Hepatocyte (in vitro differentiated cells): Measurements from ENCODE around the gene LHPP. TPM values are rescaled to one million over a fixed set of nuclear protein-coding genes. Genes with fewer than 3 reads are reported as not detected.
A peak's percentile ranks its signal among the peaks of the same experiment; 100 is the strongest.

Source experiments
- DNase-seq: peaks from one replicate; pipeline ENCODE4 v3.0.0-alpha.2; 2016; ENCODE audit warnings: low spot score
- H2AFZ ChIP-seq: fragments of 200-600 bp; sonication (generic); 2 replicates; pipeline ENCODE4 v1.6.0; 2016; ENCODE audit warnings: antibody characterized with exemption, mild to moderate bottlenecking
- H3K27ac ChIP-seq: fragments of 200-600 bp; sonication (generic); 2 replicates; pipeline ENCODE4 v1.5.1; 2016; ENCODE audit warnings: mild to moderate bottlenecking
- H3K27me3 ChIP-seq: fragments of 200-600 bp; sonication (generic); 2 replicates; pipeline ENCODE4 v1.6.1; 2016
- H3K36me3 ChIP-seq: fragments of 200-600 bp; sonication (generic); replicated peaks from 2 replicates; pipeline ENCODE4 v1.5.1; 2016; ENCODE audit warnings: low read depth; ENCODE audit not compliant: insufficient read depth
- H3K4me1 ChIP-seq: fragments of 200-600 bp; sonication (generic); 2 replicates; pipeline ENCODE4 v1.5.1; 2016; ENCODE audit warnings: mild to moderate bottlenecking, moderate library complexity; ENCODE audit not compliant: insufficient read depth
- H3K4me2 ChIP-seq: fragments of 200-600 bp; sonication (generic); 2 replicates; pipeline ENCODE4 v1.6.0; 2016
- H3K4me3 ChIP-seq: fragments of 200-600 bp; sonication (generic); 2 replicates; pipeline ENCODE4 v1.5.1; 2016; ENCODE audit warnings: mild to moderate bottlenecking
- H3K79me2 ChIP-seq: fragments of 200-600 bp; sonication (generic); 2 replicates; pipeline ENCODE4 v1.6.0; 2017; ENCODE audit warnings: mild to moderate bottlenecking
- H3K9me2 ChIP-seq: fragments of 200-600 bp; sonication (generic); replicated peaks from 2 replicates; pipeline ENCODE4 v1.6.0; 2017; ENCODE audit warnings: mild to moderate bottlenecking; ENCODE audit not compliant: insufficient read depth
- H3K9me3 ChIP-seq: fragments of 200-600 bp; sonication (generic); 2 replicates; pipeline ENCODE4 v1.5.1; 2016; ENCODE audit warnings: low read depth, mild to moderate bottlenecking
- H4K20me1 ChIP-seq: fragments of 200-600 bp; sonication (generic); 2 replicates; pipeline ENCODE4 v1.6.0; 2016; ENCODE audit warnings: mild to moderate bottlenecking; ENCODE audit not compliant: insufficient read depth, poor library complexity, severe bottlenecking
- EZH2 ChIP-seq: fragments of 200-600 bp; sonication (generic); IDR thresholded peaks from 2 replicates; pipeline ENCODE4 v1.6.1; 2016; ENCODE audit warnings: antibody characterized with exemption, mild to moderate bottlenecking, borderline replicate concordance
- EZH2phosphoT487 ChIP-seq: fragments of 200-600 bp; sonication (generic); IDR thresholded peaks from one replicate; pipeline ENCODE4 v1.6.1; 2018; ENCODE audit warnings: antibody characterized with exemption, mild to moderate bottlenecking, low read depth, moderate library complexity; ENCODE audit not compliant: unreplicated experiment, severe bottlenecking
- WGBS: methylation state at CpG from one replicate; pipeline ENCODE4 v1.1.6; 2016; ENCODE audit warnings: low lambda C conversion rate; ENCODE audit errors: missing lambda C conversion rate; 5-methylcytosine and 5-hydroxymethylcytosine counted together
- polyA plus RNA-seq: library from polyadenylated mRNA; unstranded; fragments of >200 nt; fragmentation: Nextera tagmentation; extraction: Ambion mirVana; gene quantifications from 2 replicates; pipeline ENCODE4 v1.2.1, GENCODE V29; 2016
- total RNA-seq: library from RNA; depleted of rRNA; stranded (reverse); fragments of >200 nt; gene quantifications from 2 replicates; pipeline ENCODE4 v1.2.3, GENCODE V29; 2014
- TF ChIP-seq, protein P1 (sequence below): fragments of 200-600 bp; sonication (generic); IDR thresholded peaks from 2 replicates; pipeline ENCODE4 v1.5.1; 2016; ENCODE audit warnings: antibody characterized with exemption, mild to moderate bottlenecking; ENCODE audit not compliant: poor library complexity

Gene LHPP
- total and polyA plus RNA-seq, 2 experiments from 2014 or later, result 29.4 to 30.3 TPM

DNA sequence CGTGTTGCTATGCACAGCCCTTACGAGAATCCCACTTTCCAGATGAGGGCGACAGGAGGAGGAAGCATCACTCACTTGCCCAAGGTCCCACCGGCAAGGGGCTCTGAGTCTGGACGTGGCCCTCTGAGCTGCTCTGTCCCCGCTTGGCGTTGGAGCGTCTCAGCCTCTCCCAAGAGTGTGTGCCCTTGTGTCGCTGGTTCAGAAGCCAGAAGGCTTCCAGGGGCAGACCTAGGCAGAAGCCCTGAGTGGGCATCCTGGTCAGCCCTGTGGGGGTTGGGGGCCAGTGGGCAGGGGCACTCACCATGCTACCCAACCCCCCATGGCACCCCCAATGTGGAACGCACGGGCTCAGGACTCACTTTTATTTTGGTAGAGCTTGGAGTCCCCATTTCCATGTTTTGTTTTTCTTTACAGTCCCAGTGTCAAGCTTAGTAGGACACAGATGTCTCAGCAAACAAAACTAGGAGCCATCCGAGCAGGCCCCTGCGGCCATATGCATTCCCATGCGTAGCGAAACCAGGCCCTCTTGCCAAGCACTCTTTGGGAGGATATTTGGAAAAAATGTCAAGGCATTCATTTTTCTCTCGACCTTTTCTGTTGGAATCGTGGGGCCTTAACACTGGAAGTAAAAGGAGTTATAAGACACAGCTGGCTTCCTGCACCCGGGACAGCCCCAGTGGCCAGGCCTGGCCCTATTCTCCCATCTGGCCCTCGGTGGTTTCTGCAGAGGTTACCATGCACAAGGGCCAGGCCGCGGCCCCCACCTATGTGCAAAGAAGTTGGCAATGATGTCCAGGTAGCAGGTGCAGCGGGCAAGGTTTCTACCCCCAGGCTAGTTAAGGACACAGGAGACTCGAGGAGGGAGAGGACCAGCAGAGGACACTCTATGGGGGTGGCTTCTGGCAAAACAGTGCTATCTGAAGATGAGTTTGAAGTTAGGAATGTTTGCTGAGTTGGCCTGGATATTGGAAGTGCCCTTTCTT, 97.0 kb downstream of the LHPP start:
- H3K27me3 ChIP-seq, result no peaks in the 10 kb centered on the region
- no peak for DNase-seq
- H3K4me2 ChIP-seq, result no peak overlapping the region
- H3K4me3 ChIP-seq, result no peak overlapping the region
- 97% methylated on average over 23 of the region's 23 CpGs for WGBS
- no peaks in the 10 kb centered on the region for H3K36me3 ChIP-seq
- H4K20me1 ChIP-seq, result no peaks in the 10 kb centered on the region
- TF ChIP-seq, protein P1, sequence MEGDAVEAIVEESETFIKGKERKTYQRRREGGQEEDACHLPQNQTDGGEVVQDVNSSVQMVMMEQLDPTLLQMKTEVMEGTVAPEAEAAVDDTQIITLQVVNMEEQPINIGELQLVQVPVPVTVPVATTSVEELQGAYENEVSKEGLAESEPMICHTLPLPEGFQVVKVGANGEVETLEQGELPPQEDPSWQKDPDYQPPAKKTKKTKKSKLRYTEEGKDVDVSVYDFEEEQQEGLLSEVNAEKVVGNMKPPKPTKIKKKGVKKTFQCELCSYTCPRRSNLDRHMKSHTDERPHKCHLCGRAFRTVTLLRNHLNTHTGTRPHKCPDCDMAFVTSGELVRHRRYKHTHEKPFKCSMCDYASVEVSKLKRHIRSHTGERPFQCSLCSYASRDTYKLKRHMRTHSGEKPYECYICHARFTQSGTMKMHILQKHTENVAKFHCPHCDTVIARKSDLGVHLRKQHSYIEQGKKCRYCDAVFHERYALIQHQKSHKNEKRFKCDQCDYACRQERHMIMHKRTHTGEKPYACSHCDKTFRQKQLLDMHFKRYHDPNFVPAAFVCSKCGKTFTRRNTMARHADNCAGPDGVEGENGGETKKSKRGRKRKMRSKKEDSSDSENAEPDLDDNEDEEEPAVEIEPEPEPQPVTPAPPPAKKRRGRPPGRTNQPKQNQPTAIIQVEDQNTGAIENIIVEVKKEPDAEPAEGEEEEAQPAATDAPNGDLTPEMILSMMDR, result no peak
- no peak for TF ChIP-seq EZH2phosphoT487
- no peak for TF ChIP-seq EZH2
- no peaks in the 10 kb centered on the region for H3K9me2 ChIP-seq
- H3K27ac ChIP-seq, result peak overlapping the region; percentile 74
- H3K4me1 ChIP-seq, result peaks cover 21% of the 10 kb centered on the region
- no peaks in the 10 kb centered on the region for H3K79me2 ChIP-seq
- H2AFZ ChIP-seq, result no peak overlapping the region
- H3K9me3 ChIP-seq, result no peaks in the 10 kb centered on the region

DNA sequence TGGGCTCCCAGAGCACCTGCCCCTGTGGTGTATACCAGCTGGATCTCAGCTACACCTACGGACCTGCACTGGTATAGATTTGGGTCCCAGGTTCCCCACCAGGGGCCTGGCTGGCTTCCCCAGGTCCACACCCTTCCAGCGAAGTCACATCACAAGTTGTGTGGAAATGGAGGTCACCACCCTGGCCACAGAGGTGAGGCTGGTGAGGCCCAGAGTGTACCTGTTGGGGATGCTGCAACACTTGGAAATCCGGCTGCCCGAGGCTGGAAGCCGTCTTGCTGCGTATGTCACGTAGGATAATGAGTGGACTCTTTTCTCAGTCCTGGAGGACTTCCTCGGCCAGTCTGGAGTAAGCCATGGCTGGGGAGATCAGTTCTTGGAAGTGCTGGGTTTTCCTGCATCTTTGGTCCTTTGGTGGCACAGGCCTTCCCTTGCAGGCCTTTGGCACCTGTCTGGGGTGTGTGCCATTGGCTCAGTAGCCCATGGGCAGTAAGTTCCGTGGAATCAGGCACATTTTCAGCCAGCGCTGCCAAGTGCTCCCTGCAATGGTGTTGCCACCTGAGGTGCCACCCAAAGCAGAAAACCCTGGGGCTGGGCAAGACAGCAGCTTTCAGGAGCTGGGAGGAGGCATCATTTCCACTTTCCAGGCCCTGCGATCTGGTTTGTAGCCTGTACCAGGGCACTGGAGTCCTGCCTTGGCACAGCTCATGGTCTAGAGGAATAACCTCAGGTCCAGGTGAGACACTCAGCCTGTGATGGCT, 97.9 kb downstream of the LHPP start:
- Histone ChIP-seq H4K20me1 (no peaks in the 10 kb centered on the region), H3K4me1 (peaks cover 21% of the 10 kb centered on the region), H3K4me3 (no peak overlapping the region), H3K9me3 (no peaks in the 10 kb centered on the region), H2AFZ (no peak overlapping the region), H3K36me3 (no peaks in the 10 kb centered on the region), H3K79me2 (no peaks in the 10 kb centered on the region), H3K4me2 (peak overlapping the region; percentile 42), H3K27me3 (no peaks in the 10 kb centered on the region), H3K27ac (peak overlapping the region; percentile 74), H3K9me2 (no peaks in the 10 kb centered on the region)
- DNase-seq, result no peak
- 93% methylated on average over 11 of the region's 11 CpGs for WGBS
- TF ChIP-seq EZH2phosphoT487, result no peak
- TF ChIP-seq, protein P1, result no peak

DNA sequence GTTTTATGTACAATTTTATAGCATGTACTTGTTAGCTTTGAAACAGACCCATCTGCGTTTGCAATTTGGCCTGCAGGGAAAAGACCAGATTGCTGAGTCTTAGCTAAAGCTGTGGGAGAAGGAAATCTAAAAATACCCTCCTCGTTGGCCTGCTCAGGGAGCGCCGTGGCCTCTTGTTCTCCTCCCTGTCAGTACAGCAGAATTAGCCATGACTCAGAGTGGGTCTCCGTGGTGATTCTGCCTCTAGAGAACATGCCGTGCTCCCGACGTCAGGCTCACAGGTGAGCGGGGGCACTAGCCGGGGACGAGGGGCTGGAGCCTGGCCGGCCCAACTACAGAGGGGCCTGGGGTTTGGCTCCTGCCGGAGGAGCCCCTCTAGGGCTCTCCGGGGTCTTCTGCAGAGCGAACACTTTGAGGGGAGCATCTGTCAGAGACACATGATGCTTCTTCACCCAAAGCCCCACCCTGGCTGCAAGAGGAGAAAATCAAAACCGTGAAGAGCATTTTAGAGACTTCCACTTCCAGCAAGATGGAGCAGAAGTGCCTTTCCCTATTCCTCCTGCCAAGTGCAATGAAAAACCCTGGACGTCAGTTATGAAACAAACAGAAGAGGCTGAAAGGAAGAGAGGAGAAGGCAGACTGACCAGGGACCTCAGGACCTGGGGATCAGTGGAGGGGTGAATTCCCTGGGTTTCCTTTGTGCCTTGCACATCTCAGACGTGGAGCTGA, 98.9 kb downstream of the LHPP start:
- DNase-seq, result peak; percentile 67

More for the DNA sequence above, 98.9 kb downstream of the LHPP start:
- Histone ChIP-seq H3K27ac (peak overlapping the region; percentile 74), H3K4me3 (no peak overlapping the region), H3K9me2 (no peaks in the 10 kb centered on the region), H3K36me3 (no peaks in the 10 kb centered on the region), H3K27me3 (no peaks in the 10 kb centered on the region), H2AFZ (no peak overlapping the region), H4K20me1 (no peaks in the 10 kb centered on the region), H3K9me3 (no peaks in the 10 kb centered on the region), H3K79me2 (no peaks in the 10 kb centered on the region), H3K4me2 (peak overlapping the region; percentile 42), H3K4me1 (peaks cover 21% of the 10 kb centered on the region)
- WGBS, result 52% methylated on average over 18 of the region's 18 CpGs
- no peak for TF ChIP-seq EZH2phosphoT487
- TF ChIP-seq, protein P1, result no peak
- no peak for TF ChIP-seq EZH2
